RCC 7860 (cell line): ENCODE data around the gene BRSK2.

Experiments
- DNase-seq: peaks from one replicate; pipeline ENCODE4 v3.0.0-alpha.2; 2015; ENCODE audit warnings: low spot score
- FAIRE-seq: peaks from 2 replicates; lab custom pipeline; 2012; peaks lifted over from hg19 to GRCh38; lab: Jason Lieb, UNC

The BRSK2 gene

GRCh38 chr11:1394936-1395772, 5.4 kb downstream of the BRSK2 start:
- FAIRE-seq, result no peak
- no peak for DNase-seq

- DNase-seq (no peak), FAIRE-seq (no peak)
Measured at GRCh38 chr11:1395773-1396374, 6.1 kb downstream of the BRSK2 start.

- DNase-seq, result no peak
- FAIRE-seq, result no peak
Measured at GRCh38 chr11:1396375-1396841, 6.7 kb downstream of the BRSK2 start.

- no peak for DNase-seq
- FAIRE-seq, result no peak
Measured at GRCh38 chr11:1397146-1397861, 7.6 kb downstream of the BRSK2 start.

GRCh38 chr11:1397862-1398527, 8.3 kb downstream of the BRSK2 start:
- FAIRE-seq, result no peak
- no peak for DNase-seq

GRCh38 chr11:1398528-1399235, 8.9 kb downstream of the BRSK2 start:
- no peak for DNase-seq
- FAIRE-seq, result no peak

GRCh38 chr11:1399386-1400316, 9.9 kb downstream of the BRSK2 start:
- no peak for DNase-seq
- no peak for FAIRE-seq

- DNase-seq (no peak), FAIRE-seq (no peak)
Measured at GRCh38 chr11:1400317-1401170, 10.8 kb downstream of the BRSK2 start.

GRCh38 chr11:1401171-1401445, 11.4 kb downstream of the BRSK2 start:
- DNase-seq (no peak), FAIRE-seq (no peak)

GRCh38 chr11:1401656-1402221, 12.0 kb downstream of the BRSK2 start:
- DNase-seq, result no peak
- FAIRE-seq, result no peak

- FAIRE-seq, result no peak
- no peak for DNase-seq
Measured at GRCh38 chr11:1402355-1403077, 12.8 kb downstream of the BRSK2 start.

GRCh38 chr11:1403078-1403620, 13.4 kb downstream of the BRSK2 start:
- DNase-seq, result no peak
- no peak for FAIRE-seq

GRCh38 chr11:1403721-1404460, 14.2 kb downstream of the BRSK2 start:
- no peak for DNase-seq
- FAIRE-seq, result no peak

GRCh38 chr11:1404461-1405185, 14.9 kb downstream of the BRSK2 start:
- FAIRE-seq (no peak), DNase-seq (no peak)

GRCh38 chr11:1405186-1406020, 15.7 kb downstream of the BRSK2 start:
- FAIRE-seq, result no peak
- no peak for DNase-seq
